Measurements from ENCODE around the gene NSF.

NSF gene

DNA sequence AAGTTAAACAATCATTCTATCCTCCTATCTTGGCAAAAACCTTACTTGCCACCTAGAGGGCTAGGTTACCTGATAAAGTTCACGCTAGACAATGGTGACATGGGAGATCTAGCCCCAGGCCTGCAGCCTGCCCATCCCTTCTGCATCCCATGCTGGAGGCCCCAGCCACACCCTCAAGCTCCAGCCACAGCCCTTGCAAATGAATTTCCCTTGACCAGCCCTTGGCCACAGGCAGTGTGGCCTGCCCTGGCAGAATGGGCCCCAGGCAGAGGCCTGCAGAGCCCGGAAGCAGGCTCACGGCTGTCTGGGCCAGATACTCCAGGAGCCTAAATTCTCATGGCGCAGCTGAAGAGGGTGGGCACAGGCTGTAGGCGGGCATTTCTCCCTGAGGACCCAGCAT lies 213.1 kb downstream of the NSF start:
- no peak for TF ChIP-seq SIN3A (IDR thresholded peaks at IDR 0.05; ENCODE audit: borderline replicate concordance, insufficient read depth, low read length)
- TF ChIP-seq TAF1 (IDR thresholded peaks at IDR 0.05; ENCODE audit: borderline replicate concordance, insufficient read depth, low read length), result no peak
- no peak for TF ChIP-seq POLR2AphosphoS5 (IDR thresholded peaks at IDR 0.05; ENCODE audit: low read depth, low read length)
- TF ChIP-seq, protein P1, sequence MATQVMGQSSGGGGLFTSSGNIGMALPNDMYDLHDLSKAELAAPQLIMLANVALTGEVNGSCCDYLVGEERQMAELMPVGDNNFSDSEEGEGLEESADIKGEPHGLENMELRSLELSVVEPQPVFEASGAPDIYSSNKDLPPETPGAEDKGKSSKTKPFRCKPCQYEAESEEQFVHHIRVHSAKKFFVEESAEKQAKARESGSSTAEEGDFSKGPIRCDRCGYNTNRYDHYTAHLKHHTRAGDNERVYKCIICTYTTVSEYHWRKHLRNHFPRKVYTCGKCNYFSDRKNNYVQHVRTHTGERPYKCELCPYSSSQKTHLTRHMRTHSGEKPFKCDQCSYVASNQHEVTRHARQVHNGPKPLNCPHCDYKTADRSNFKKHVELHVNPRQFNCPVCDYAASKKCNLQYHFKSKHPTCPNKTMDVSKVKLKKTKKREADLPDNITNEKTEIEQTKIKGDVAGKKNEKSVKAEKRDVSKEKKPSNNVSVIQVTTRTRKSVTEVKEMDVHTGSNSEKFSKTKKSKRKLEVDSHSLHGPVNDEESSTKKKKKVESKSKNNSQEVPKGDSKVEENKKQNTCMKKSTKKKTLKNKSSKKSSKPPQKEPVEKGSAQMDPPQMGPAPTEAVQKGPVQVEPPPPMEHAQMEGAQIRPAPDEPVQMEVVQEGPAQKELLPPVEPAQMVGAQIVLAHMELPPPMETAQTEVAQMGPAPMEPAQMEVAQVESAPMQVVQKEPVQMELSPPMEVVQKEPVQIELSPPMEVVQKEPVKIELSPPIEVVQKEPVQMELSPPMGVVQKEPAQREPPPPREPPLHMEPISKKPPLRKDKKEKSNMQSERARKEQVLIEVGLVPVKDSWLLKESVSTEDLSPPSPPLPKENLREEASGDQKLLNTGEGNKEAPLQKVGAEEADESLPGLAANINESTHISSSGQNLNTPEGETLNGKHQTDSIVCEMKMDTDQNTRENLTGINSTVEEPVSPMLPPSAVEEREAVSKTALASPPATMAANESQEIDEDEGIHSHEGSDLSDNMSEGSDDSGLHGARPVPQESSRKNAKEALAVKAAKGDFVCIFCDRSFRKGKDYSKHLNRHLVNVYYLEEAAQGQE (IDR thresholded peaks at IDR 0.05; ENCODE audit: insufficient read depth in 1 of 2, low read depth in 2 of 2, low read length in 2 of 2), result no peak
- no peak for TF ChIP-seq FOXP2 (optimal IDR thresholded peaks at IDR 0.05; ENCODE audit: borderline replicate concordance, extremely low read depth, extremely low read length, insufficient read depth)

GRCh38 chr17:46805771-46806170 lies 215.3 kb downstream of the NSF start:
- TF ChIP-seq, protein P1 (IDR thresholded peaks at IDR 0.05; ENCODE audit: insufficient read depth in 1 of 2, low read depth in 2 of 2, low read length in 2 of 2), result no peak
- TF ChIP-seq FOXP2 (optimal IDR thresholded peaks at IDR 0.05; ENCODE audit: borderline replicate concordance, extremely low read depth, extremely low read length, insufficient read depth) (no peak), POLR2AphosphoS5 (IDR thresholded peaks at IDR 0.05; ENCODE audit: low read depth, low read length) (no peak), TAF1 (IDR thresholded peaks at IDR 0.05; ENCODE audit: borderline replicate concordance, insufficient read depth, low read length) (no peak), SIN3A (IDR thresholded peaks at IDR 0.05; ENCODE audit: borderline replicate concordance, insufficient read depth, low read length) (no peak)

All from PFSK-1 (cell line).